Subcutaneous adipose tissue (tissue), 4 donors: ENCODE results near the gene TBC1D21. TPM values are rescaled to one million over a fixed set of nuclear protein-coding genes. Genes with fewer than 3 reads are reported as not detected.

Source experiments
- total RNA-seq, 4 donors: library from RNA; depleted of rRNA; stranded (reverse); fragments of >200 nt; gene quantifications; one replicate each; pipeline ENCODE4 v1.1.0, GENCODE V29; 2016
- TF ChIP-seq, protein P1 (sequence below): fragments of 450-650 bp; IDR thresholded peaks from one replicate; pipeline ENCODE4 v1.5.1; 2016; ENCODE audit warnings: low read depth, mild to moderate bottlenecking, control low read depth, antibody characterized with exemption, moderate library complexity

TBC1D21 gene
- total RNA-seq, 4 donors from 2014 or later: not detected

DNA sequence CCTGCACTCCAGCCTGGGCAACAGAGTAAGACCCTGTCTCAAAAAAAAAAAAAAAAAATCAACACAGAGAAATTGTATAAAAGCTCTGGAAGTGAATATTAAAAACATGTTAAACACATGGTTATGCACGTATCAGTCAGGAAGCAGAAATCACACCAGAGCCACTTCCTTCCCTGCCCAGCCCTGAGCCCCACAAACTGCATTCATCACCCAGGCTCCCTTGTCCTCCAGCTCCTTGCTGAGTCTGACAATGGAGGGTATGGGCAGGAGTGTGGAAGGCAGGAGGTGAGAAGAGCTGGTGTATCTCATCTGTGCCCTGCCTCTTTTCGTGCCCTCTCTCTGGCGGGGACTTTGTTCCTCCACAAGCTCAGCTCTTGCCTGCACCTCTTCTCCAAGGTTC lies 40.8 kb downstream of the TBC1D21 start:
- TF ChIP-seq, protein P1, sequence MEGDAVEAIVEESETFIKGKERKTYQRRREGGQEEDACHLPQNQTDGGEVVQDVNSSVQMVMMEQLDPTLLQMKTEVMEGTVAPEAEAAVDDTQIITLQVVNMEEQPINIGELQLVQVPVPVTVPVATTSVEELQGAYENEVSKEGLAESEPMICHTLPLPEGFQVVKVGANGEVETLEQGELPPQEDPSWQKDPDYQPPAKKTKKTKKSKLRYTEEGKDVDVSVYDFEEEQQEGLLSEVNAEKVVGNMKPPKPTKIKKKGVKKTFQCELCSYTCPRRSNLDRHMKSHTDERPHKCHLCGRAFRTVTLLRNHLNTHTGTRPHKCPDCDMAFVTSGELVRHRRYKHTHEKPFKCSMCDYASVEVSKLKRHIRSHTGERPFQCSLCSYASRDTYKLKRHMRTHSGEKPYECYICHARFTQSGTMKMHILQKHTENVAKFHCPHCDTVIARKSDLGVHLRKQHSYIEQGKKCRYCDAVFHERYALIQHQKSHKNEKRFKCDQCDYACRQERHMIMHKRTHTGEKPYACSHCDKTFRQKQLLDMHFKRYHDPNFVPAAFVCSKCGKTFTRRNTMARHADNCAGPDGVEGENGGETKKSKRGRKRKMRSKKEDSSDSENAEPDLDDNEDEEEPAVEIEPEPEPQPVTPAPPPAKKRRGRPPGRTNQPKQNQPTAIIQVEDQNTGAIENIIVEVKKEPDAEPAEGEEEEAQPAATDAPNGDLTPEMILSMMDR: no peak

DNA sequence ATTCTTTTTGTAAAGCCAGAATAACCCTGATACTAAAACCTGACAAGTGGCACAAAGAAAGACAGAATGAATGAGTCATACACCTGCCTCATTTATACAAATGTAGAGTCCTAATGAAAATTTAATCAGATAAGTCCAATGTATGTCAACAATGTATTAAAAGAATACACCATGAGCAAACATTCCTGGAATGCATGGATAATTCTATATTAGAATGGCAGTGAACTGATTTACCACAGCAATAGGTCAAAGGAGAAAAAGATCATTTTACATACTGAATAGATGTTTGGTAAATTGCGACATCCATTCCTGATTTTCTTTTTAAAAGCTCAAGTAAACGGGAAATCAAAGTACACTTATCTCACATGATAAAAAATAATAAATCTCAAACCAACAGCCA lies 41.7 kb downstream of the TBC1D21 start:
- TF ChIP-seq, protein P1: no peak

DNA sequence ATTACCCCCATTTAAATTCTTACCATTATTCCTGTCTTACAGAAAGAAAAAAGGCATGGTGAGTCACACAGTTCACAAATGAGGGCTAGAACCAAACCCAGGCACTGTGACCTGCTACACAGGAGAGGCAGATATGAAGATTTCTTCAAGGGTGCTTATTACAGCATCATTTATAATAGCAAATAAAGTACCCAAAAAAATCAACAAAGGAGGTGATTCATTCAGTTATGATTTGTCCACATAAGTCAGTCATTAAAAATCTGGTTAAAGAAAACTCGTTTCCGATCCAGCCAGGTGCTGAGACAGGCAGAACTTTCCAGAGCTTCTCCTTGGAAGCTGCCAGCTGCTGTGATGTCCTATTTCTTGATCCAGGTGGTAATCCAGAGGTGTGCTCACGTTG lies 45.4 kb downstream of the TBC1D21 start:
- TF ChIP-seq, protein P1: no peak

DNA sequence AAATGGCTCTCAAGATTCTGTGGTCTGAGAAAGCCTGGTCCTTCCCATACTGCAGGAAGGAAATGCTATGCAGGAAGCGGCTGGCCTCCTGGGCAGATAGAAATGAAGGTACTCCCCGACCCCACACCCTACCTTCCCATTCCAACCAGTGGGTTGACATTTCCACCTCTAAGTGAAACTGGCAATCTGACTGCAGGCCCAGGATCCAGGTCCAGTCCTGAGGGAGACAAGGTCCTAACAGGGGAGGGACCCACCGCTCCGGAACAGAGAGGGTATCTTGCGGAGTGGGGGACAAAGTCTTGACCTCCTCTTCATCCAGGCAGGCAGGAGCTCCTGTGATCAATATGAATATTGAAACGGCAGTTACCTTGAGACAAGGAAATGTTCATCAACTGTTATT lies 46.3 kb downstream of the TBC1D21 start:
- TF ChIP-seq, protein P1: no peak

DNA sequence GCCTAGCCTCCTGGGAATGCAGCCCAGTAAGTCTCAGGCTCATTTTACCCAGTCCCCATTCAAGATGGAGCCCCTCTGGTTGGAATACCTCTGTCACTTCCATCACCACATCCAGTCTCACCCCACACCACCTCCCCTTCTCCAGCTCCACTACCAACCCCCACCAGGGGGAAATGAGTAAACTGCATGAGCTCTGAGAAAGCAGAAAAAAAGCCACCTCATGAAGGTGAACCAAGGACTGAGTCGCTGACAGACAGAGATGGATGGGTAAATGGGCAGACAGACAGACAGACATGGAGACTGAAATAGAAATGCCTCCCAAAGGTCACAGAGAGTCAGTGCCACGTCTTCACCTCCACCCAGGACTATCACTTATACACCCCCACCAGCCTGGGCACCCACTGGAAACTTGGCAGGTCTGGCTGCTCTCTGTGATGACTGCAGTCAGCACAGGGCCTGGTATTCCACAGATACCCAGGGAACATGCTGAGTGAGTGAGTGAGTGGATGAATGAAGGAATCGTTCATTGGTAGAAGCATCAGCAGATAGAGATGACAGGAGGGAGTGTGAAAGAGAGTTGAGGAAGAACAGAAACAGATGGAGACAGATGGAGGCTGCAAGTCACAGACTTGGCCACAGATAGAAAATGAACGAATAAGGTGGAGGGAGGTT lies 48.0 kb downstream of the TBC1D21 start:
- TF ChIP-seq, protein P1: no peak

DNA sequence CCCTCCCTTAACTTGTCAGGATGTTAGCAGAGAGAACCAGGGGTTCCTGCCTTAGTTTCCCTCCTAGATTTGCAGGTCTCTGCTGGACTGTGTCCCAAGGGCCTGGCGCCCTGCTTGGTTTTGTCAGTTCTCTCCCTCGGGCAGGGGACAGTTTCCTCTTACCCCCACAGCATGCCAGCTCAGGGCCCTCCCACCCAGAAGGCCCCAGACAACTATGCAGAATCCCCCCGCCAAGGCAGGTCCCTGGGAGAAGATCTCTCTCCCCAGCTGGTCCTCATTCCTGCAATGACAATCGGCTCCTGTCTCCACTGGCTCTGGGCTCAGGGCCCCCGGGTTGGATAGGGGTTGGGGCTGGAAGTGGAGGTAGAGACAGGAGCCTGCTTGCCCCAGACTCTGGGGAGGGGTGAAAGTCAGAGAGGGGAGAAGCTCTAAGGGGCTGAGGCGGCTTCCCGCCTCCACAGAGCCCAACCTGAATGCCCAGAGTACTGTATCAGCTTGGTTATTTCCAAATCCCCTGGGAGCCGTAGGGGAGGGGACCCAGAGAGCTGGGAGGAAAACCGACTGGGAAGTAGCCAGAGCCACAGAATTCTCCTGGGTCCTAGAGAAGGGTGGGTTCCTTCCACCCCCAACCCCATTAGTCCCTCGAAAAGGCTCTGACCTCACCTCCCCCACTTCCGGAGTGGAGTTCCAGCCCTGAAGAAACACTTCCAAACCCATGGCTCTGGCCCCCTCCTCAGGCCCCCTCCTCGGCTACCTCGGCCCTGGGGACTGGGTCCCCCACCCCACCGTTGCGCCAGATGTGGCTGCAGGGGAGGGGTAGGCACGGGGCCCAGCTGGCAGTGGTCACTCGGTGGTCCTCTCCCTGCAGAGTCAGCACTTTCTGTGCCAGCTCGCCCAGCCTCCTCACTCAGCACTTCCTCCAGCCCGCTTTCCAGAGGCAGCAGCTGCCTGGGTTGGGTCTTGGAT lies 49.1 kb downstream of the TBC1D21 start:
- TF ChIP-seq, protein P1: no peak

DNA sequence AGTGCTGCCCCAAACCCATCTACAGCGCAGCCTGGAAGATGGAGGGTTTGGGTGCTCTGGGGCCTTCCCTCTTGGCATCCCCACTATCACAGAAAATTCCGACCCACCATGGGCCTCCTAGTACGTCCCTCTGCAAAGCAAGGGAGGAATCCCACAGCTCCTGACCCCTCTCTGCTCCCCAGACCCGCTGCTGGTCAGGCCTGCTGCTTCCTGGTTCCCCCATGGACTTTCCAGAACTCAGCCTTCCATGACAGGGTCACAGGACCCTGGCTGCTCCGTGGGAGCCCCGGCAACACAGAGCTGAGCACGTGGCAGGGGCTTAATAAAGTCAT lies 49.8 kb downstream of the TBC1D21 start:
- TF ChIP-seq, protein P1: no peak
